Activated CD4-positive, alpha-beta T cell treated with anti-CD3 and anti-CD28 coated beads, Interleukin-2, Interleukin-6, amounts not matched to agents 100 ng/mL and 50 ng/mL, durations not matched to agents 16 hours and 8 hours (primary cell): ENCODE data around the gene CAPN1.

ENCODE experiments used
- DNase-seq: peaks from one replicate; pipeline ENCODE4 v3.0.0-alpha.2; 2020

Gene CAPN1

GRCh38 chr11:65204646-65205601, 23.2 kb downstream of the CAPN1 start:
- DNase-seq = peak; percentile 62

GRCh38 chr11:65205602-65205967, 23.9 kb downstream of the CAPN1 start:
- DNase-seq = no peak

GRCh38 chr11:65206441-65206841, 24.7 kb downstream of the CAPN1 start:
- no peak for DNase-seq

GRCh38 chr11:65206901-65207300, 25.2 kb downstream of the CAPN1 start:
- no peak for DNase-seq

- DNase-seq = no peak
Observed at GRCh38 chr11:65207918-65208784, 26.4 kb downstream of the CAPN1 start.

GRCh38 chr11:65208785-65209710, 27.3 kb downstream of the CAPN1 start:
- DNase-seq = no peak

DNA sequence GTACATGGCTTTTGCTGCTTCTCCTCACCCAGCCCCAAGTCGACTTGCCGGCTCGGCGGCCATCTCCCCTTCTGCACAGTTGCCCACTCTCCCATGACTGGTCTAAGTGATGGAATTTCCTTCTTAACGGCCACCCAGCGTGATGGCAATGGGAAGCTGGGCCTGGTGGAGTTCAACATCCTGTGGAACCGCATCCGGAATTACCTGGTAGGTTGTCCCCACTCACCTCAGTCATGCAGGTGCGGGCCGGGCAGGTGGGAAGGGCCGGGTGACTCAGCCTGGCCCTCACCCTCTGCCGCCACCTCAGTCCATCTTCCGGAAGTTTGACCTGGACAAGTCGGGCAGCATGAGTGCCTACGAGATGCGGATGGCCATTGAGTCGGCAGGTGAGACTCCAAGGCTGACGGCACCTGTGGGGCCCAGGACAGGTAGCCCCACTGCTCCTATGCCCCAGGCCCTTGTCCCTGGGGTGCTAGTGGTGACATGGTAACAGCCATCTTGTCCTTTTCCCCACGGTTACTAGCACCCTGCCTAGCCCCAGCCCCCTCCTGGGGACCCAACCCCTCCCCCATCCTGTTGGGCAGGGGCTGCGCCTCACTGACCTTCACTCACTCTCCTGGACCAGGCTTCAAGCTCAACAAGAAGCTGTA, 28.1 kb downstream of the CAPN1 start:
- no peak for DNase-seq

- no peak for DNase-seq
Observed at GRCh38 chr11:65210361-65210731, 28.6 kb downstream of the CAPN1 start.

- DNase-seq = no peak
Observed at GRCh38 chr11:65210748-65211147, 29.0 kb downstream of the CAPN1 start.

GRCh38 chr11:65211293-65212105, 29.8 kb downstream of the CAPN1 start:
- DNase-seq = no peak

- no peak for DNase-seq
Observed at GRCh38 chr11:65212226-65212801, 30.6 kb downstream of the CAPN1 start.

- DNase-seq = peak; percentile 24
Observed at GRCh38 chr11:65213322-65214211, 31.8 kb downstream of the CAPN1 start.

- DNase-seq = no peak
Observed at GRCh38 chr11:65214212-65214845, 32.6 kb downstream of the CAPN1 start.

DNA sequence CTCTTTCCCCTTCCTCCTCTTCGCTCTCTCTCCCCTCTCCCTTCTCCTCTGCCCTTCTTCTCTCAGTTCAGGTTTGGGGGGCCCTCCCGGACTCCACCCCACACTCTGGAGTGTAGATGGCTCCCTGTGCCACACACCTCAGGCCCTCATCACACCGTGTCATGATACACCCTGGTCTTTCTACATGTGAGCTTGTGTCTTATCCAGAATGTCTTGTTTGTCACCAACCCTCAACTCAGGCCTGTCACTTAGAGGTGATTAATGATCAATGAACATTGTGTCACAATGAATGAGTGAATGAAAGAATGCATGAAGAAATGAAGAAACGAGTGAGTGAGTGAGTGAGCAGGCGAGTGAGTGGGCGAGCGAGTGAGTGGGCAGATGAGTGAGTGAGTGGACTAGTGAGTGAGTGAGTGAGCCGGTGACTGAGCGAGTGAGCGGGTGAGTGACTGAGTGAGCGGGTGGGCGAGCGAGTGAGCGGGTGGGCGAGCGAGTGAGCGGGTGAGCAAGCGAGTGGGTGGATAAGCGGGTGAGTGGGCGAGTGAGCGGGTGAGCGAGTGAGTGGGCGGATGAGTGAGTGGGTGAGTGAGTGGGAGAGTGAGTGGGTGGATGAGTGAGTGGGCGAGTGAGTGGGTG, 33.8 kb downstream of the CAPN1 start:
- no peak for DNase-seq

- DNase-seq = no peak
Observed at GRCh38 chr11:65216830-65217229, 35.1 kb downstream of the CAPN1 start.

GRCh38 chr11:65217441-65218423, 36.0 kb downstream of the CAPN1 start:
- no peak for DNase-seq

- DNase-seq = no peak
Observed at GRCh38 chr11:65218446-65218845, 36.7 kb downstream of the CAPN1 start.

DNA sequence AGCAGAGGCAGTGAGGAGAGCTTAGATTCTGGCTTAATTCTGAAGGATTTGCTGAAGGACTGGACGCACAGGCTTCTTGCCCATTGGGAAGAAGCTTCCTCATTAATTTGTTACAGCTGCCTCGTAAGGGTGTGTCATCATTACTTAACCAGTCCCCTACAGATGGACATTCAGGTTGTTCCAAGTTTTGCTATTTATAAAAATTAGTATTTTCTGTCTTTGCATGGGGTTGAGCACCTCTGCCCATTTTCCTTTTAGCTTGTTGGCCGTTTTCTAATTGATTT, 38.1 kb downstream of the CAPN1 start:
- no peak for DNase-seq
